GM23338 (cell line): ENCODE data around the gene FAM89B. TPM values are rescaled to one million over a fixed set of nuclear protein-coding genes. Genes with fewer than 3 reads are reported as not detected.

Source experiments
- ATAC-seq: fragments of 200-7000 bp; cut with Tn5 transposase; 3 replicates; pipeline ENCODE4 v1.9.1; 2020
- DNase-seq: peaks from one replicate; pipeline ENCODE4 v3.0.0-alpha.2; 2015; ENCODE audit warnings: low spot score
- H2AFZ ChIP-seq: fragments of 200-600 bp; sonication (generic); 2 replicates; pipeline ENCODE4 v1.8.0; 2016; ENCODE audit warnings: antibody characterized with exemption, mild to moderate bottlenecking, moderate library complexity
- H3F3A ChIP-seq: fragments of 200-600 bp; sonication (generic); replicated peaks from 2 replicates; pipeline ENCODE4 v1.8.0; 2017; ENCODE audit warnings: antibody characterized with exemption, mixed run types, low read depth
- H3K27ac ChIP-seq: fragments of 200-600 bp; sonication (generic); 2 replicates; pipeline ENCODE4 v1.6.1; 2016; ENCODE audit warnings: low read depth
- H3K27me3 ChIP-seq: fragments of 200-600 bp; sonication (generic); 2 replicates; pipeline ENCODE4 v1.8.0; 2016; ENCODE audit warnings: mild to moderate bottlenecking, mixed run types, moderate library complexity; ENCODE audit not compliant: insufficient read depth
- H3K36me3 ChIP-seq: fragments of 200-600 bp; sonication (generic); 2 replicates; pipeline ENCODE4 v1.8.0; 2016; ENCODE audit warnings: mild to moderate bottlenecking; ENCODE audit not compliant: insufficient read depth
- H3K4me1 ChIP-seq: fragments of 200-600 bp; sonication (generic); 2 replicates; pipeline ENCODE4 v1.8.0; 2016; ENCODE audit warnings: mild to moderate bottlenecking, moderate library complexity; ENCODE audit not compliant: insufficient read depth
- H3K4me2 ChIP-seq: fragments of 200-600 bp; sonication (generic); 2 replicates; pipeline ENCODE4 v1.7.1; 2017; ENCODE audit warnings: mixed run types
- H3K4me3 ChIP-seq: fragments of 200-600 bp; sonication (generic); 2 replicates; pipeline ENCODE4 v1.6.1; 2016; ENCODE audit warnings: mixed run types
- H3K79me2 ChIP-seq: fragments of 200-600 bp; sonication (generic); replicated peaks from 2 replicates; pipeline ENCODE4 v1.8.0; 2017; ENCODE audit warnings: mild to moderate bottlenecking; ENCODE audit not compliant: insufficient read depth
- H3K9me2 ChIP-seq: fragments of 200-600 bp; sonication (generic); 2 replicates; pipeline ENCODE4 v1.8.0; 2017; ENCODE audit not compliant: insufficient read depth
- H4K20me1 ChIP-seq: fragments of 200-600 bp; sonication (generic); replicated peaks from 2 replicates; pipeline ENCODE4 v1.8.0; 2017; ENCODE audit warnings: mild to moderate bottlenecking; ENCODE audit not compliant: insufficient read depth
- H3K27ac Mint-ChIP-seq: 2 replicates; pipeline ENCODE4 v1.8.0; 2020; ENCODE audit warnings: inconsistent platforms, mild to moderate bottlenecking, moderate library complexity, mixed read lengths
- H3K27me3 Mint-ChIP-seq: 3 replicates; pipeline ENCODE4 v1.8.0; 2022; ENCODE audit warnings: low read depth, mild to moderate bottlenecking, moderate library complexity, mixed read lengths, inconsistent platforms; ENCODE audit not compliant: insufficient read depth, poor library complexity
- H3K36me3 Mint-ChIP-seq: 3 replicates; pipeline ENCODE4 v1.8.0; 2021; ENCODE audit warnings: low read depth, mild to moderate bottlenecking, inconsistent platforms, moderate library complexity, mixed read lengths
- H3K4me1 Mint-ChIP-seq: 3 replicates; pipeline ENCODE4 v1.8.0; 2020; ENCODE audit warnings: mild to moderate bottlenecking, inconsistent platforms, mixed read lengths
- H3K4me3 Mint-ChIP-seq: 3 replicates; pipeline ENCODE4 v1.8.0; 2021; ENCODE audit warnings: moderate library complexity, mild to moderate bottlenecking, inconsistent platforms, mixed read lengths
- H3K9me3 Mint-ChIP-seq: 3 replicates; pipeline ENCODE4 v1.8.0; 2020; ENCODE audit warnings: moderate library complexity, mild to moderate bottlenecking, inconsistent platforms, mixed read lengths
- CREB1 ChIP-seq: fragments of 250-450 bp; sonication (Bioruptor Pico); IDR thresholded peaks from 2 replicates; pipeline ENCODE4 v1.5.0; 2020; ENCODE audit warnings: low read depth, mild to moderate bottlenecking, moderate library complexity
- CTCF ChIP-seq, 2 experiments: fragments of 200-600 bp in 1 of 2; sonication (generic) in 1 of 2; conservative IDR thresholded peaks; 2 replicates each; pipeline versions ENCODE4 v1.5.1 to v1.6.1; 2016 to 2017; ENCODE audit warnings: antibody characterized with exemption in 2 of 2, low read depth in 2 of 2, mild to moderate bottlenecking in 2 of 2, moderate library complexity in 1 of 2
- ETS1 ChIP-seq: IDR thresholded peaks from 2 replicates; pipeline ENCODE4 v1.6.1; 2016; ENCODE audit warnings: antibody characterized with exemption
- EZH2 ChIP-seq: fragments of 200-600 bp; sonication (generic); IDR thresholded peaks from one replicate; pipeline ENCODE4 v1.8.0; 2017; ENCODE audit warnings: antibody characterized with exemption, mild to moderate bottlenecking, low read depth; ENCODE audit not compliant: unreplicated experiment
- EZH2phosphoT487 ChIP-seq: fragments of 200-600 bp; sonication (generic); IDR thresholded peaks from one replicate; pipeline ENCODE4 v1.8.1; 2018; ENCODE audit warnings: antibody characterized with exemption; ENCODE audit not compliant: unreplicated experiment
- JUNB ChIP-seq: IDR thresholded peaks from one replicate; pipeline ENCODE4 v1.6.1; 2016; ENCODE audit warnings: antibody characterized with exemption; ENCODE audit not compliant: unreplicated experiment
- NANOG ChIP-seq: IDR thresholded peaks from 2 replicates; pipeline ENCODE4 v1.6.1; 2016; ENCODE audit warnings: antibody characterized with exemption, borderline replicate concordance
- POLR2AphosphoS5 ChIP-seq: IDR thresholded peaks from 2 replicates; pipeline ENCODE4 v1.6.1; 2016; ENCODE audit warnings: antibody characterized with exemption, low read depth
- REST ChIP-seq: IDR thresholded peaks from one replicate; pipeline ENCODE4 v1.6.1; 2018; ENCODE audit warnings: antibody characterized with exemption; ENCODE audit not compliant: unreplicated experiment
- STAT1 ChIP-seq: IDR thresholded peaks from one replicate; pipeline ENCODE4 v1.6.1; 2016; ENCODE audit warnings: antibody characterized with exemption; ENCODE audit not compliant: unreplicated experiment
- ZNF114 ChIP-seq: fragments of 250-450 bp; sonication (Bioruptor Pico); IDR thresholded peaks from 2 replicates; pipeline ENCODE4 v1.5.0; 2020; ENCODE audit warnings: mild to moderate bottlenecking, moderate library complexity
- ZNF331 ChIP-seq: fragments of 250-450 bp; sonication (Bioruptor Pico); IDR thresholded peaks from 2 replicates; pipeline ENCODE4 v1.5.0; 2020; ENCODE audit warnings: low read depth, mild to moderate bottlenecking, moderate library complexity
- ZNF462 ChIP-seq: fragments of 250-450 bp; sonication (Bioruptor Pico); IDR thresholded peaks from 2 replicates; pipeline ENCODE4 v1.5.0; 2020; ENCODE audit warnings: mild to moderate bottlenecking, moderate library complexity
- polyA plus RNA-seq: library from polyadenylated mRNA; unstranded; fragments of >200 nt; fragmentation: Nextera tagmentation; extraction: Ambion mirVana; gene quantifications from 2 replicates; pipeline ENCODE4 v1.2.1, GENCODE V29; 2016
- total RNA-seq: library from RNA; depleted of rRNA; stranded (reverse); fragments of >200 nt; shearing (Covaris generic); gene quantifications from 2 replicates; pipeline ENCODE4 v1.2.3, GENCODE V29; 2014

Gene FAM89B
- total and polyA plus RNA-seq, 2 experiments from 2014 or later, result 13.0 to 18.2 TPM

GRCh38 chr11:65541093-65541982, 31.0 kb upstream of the FAM89B start:
- Mint-ChIP-seq H3K27me3 (peaks cover 43% of the 10 kb centered on the region), H3K4me3 (peak overlapping the region; percentile 77), H3K9me3 (no peaks in the 10 kb centered on the region; the same call in 2 of the 3 replicates), H3K27ac (no peak overlapping the region), H3K4me1 (peaks cover 10% of the 10 kb centered on the region), H3K36me3 (no peaks in the 10 kb centered on the region; the same call in 2 of the 3 replicates)
- DNase-seq, result no peak
- TF ChIP-seq NANOG (no peak), CTCF (conservative IDR thresholded peaks at IDR 0.05; ENCODE audit: low read depth in 2 of 2) (no peak), REST (no peak), CREB1 (no peak), STAT1 (no peak), POLR2AphosphoS5 (no peak), JUNB (no peak), ZNF114 (CRISPR knock-in tag) (no peak), EZH2phosphoT487 (no peak), EZH2 (no peak), ETS1 (no peak), ZNF331 (CRISPR knock-in tag) (no peak), ZNF462 (CRISPR knock-in tag) (no peak)
- Histone ChIP-seq H3K27me3 (peaks cover 53% of the 10 kb centered on the region), H3K4me3 (peak overlapping the region; percentile 73), H3F3A (peaks cover 35% of the 10 kb centered on the region), H2AFZ (no peak overlapping the region), H3K27ac (no peak overlapping the region), H3K79me2 (no peaks in the 10 kb centered on the region), H4K20me1 (no peaks in the 10 kb centered on the region), H3K4me1 (peaks cover 13% of the 10 kb centered on the region), H3K36me3 (no peaks in the 10 kb centered on the region), H3K9me2 (no peaks in the 10 kb centered on the region), H3K4me2 (peak overlapping the region; percentile 87)
- no peak; the same call in 2 of the 3 replicates for ATAC-seq
